AG09309 (cell line): ENCODE data around the gene SDR42E2.
"Not testable (repeated sequence)": the region's sequence is repeated elsewhere in the genome, so short reads cannot be mapped to it uniquely, and the experiment has no call there.

Source experiments
- DNase-seq: peaks from one replicate; pipeline ENCODE4 v3.0.0-alpha.2; 2010; ENCODE audit warnings: low read depth
- H3K4me3 ChIP-seq: 2 replicates; pipeline ENCODE4 v1.5.1; 2011; ENCODE audit warnings: mild to moderate bottlenecking, low read depth, low read length, moderate library complexity; ENCODE audit not compliant: control insufficient read depth
- CTCF ChIP-seq: IDR thresholded peaks from 2 replicates; pipeline ENCODE4 v1.5.1; 2011; ENCODE audit warnings: mild to moderate bottlenecking, low read depth, low read length, inconsistent platforms; ENCODE audit not compliant: insufficient read depth, control insufficient read depth; ENCODE audit errors: missing control alignments

The SDR42E2 gene

GRCh38 chr16:22194707-22195444 is 32.6 kb downstream of the SDR42E2 start:
- H3K4me3 ChIP-seq, result no peak overlapping the region
- no peak for DNase-seq
- no peak for TF ChIP-seq CTCF

DNA sequence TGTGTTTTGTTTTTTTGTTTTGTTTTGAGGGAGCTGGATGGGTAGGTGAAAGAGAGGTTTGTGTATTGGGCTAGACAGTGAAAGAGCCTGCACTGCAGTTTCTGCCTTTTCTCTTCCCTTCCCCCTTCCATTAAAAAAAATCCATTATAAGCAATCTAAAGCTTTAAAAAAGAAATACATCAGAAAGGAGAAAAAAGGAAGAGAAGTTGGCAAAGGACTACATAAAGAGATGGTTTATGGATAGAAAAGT is 33.1 kb downstream of the SDR42E2 start:
- H3K4me3 ChIP-seq, result no peak overlapping the region
- DNase-seq, result no peak
- no peak for TF ChIP-seq CTCF

DNA sequence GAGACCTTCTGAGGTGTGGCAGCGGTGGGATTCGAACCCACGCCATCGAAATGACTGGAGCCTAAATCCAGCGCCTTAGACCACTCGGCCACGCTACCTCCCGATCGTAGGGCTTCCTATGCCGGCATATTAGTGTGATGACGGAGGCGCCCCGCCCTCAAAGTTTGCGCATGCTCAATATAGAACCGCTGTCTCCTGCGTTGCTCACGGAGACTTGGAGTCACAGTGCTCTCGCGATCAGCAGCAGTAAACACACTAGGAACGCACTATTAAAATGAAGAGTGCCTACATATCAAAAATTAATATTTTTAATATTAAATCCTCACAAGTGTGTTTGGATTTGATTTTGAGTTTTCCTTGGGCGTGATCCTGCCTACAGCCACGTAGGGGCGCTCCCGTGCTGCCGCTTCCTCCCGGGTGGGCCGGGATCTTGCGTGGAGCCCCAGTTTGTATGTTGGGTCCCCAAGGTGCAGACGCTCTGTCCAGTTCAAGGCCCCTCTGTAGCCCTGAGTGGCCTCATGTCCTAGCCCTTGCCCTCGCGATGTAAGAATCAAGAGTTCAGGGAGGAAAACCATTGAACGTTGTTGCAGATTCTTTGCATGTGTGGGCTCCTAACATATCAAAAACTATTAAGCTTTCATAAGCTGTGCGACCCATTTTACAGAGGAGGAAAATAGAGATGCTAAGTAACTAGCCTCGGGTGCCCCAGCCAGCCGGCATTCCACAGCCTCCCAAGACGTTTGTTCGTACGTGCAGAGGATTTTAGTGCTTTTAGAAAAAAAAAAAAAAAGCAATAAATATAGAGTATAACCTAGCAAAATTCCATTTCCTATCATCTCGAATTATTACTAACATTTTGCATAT is 33.6 kb downstream of the SDR42E2 start:
- peak overlapping the region; percentile 54 for H3K4me3 ChIP-seq
- peak; percentile 88 for TF ChIP-seq CTCF
- DNase-seq, result peak; percentile 47

GRCh38 chr16:22196559-22197168 is 34.4 kb downstream of the SDR42E2 start:
- not testable (repeated sequence) for H3K4me3 ChIP-seq, DNase-seq

- no peak overlapping the region for H3K4me3 ChIP-seq
- peak; percentile 20 for TF ChIP-seq CTCF
- DNase-seq, result no peak
Measured at GRCh38 chr16:22198547-22199293, 36.4 kb downstream of the SDR42E2 start.

DNA sequence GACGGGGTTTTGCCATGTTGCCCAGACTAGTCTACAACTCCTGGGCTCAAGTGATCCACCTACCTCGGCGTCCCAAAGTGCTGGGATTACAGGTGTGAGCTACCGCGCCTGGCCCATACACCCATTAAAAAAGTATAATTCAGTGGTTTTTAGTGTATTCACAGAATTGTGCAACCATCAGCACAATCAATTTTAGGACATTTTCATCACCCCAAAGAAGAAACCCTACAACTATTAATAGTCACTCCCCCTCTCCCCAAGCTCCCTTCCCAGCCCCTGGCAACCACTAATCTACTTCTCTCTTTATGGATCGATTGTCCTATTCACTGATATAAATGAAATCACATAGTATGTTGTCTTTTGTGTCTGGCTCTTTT is 39.9 kb downstream of the SDR42E2 start:
- no peak overlapping the region for H3K4me3 ChIP-seq
- TF ChIP-seq CTCF, result no peak
- DNase-seq, result no peak
